ENCODE measurements around the gene ENTPD2. TPM values are rescaled to one million over a fixed set of nuclear protein-coding genes. Genes with fewer than 3 reads are reported as not detected.
"Not testable (repeated sequence)": the region's sequence is repeated elsewhere in the genome, so short reads cannot be mapped to it uniquely, and the experiment has no call there.

Gene ENTPD2
- polyA plus RNA-seq, 10 donors = 7.5 to 16.5 (median 12.1) TPM

GRCh38 chr9:137066096-137066861 is 12.4 kb upstream of the ENTPD2 start:
- DNase-seq = no peak

DNA sequence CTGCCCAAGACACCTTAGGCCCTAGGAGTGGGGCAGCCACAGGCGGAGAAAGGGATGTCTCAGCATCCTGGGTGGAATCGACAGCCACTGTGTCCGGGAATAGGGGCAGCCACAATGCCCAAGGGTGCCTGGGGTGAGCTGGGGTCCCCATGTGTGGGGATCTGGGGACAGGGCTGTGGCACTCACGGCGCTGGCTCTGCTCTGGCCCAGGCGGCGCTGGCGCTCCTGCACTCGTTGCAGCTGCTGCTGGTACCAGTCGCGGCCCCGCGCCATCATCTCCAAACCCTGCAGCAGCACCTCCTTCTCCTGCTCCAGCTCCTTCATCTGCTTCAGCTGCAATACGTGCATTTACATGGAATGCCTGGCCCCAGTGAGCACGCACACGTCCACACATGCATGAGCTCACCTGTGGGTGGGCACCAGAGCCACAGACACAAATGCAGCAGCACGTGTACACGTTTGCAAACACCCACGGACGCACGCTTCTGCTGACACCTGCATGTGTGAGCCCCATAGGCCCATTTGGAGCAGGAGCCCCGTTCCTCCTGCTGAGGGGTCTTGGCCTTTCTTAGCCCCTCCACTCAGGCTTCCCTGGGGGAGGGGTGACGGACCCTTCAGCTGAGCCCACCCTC is 11.6 kb upstream of the ENTPD2 start:
- no peak for DNase-seq

GRCh38 chr9:137064880-137065164 is 11.0 kb upstream of the ENTPD2 start:
- no peak for DNase-seq

- DNase-seq = peak in 2 of 3 donors; percentile 59 to 69
These were observed 10.4 kb upstream of the ENTPD2 start for GRCh38 chr9:137064027-137064879.

DNA sequence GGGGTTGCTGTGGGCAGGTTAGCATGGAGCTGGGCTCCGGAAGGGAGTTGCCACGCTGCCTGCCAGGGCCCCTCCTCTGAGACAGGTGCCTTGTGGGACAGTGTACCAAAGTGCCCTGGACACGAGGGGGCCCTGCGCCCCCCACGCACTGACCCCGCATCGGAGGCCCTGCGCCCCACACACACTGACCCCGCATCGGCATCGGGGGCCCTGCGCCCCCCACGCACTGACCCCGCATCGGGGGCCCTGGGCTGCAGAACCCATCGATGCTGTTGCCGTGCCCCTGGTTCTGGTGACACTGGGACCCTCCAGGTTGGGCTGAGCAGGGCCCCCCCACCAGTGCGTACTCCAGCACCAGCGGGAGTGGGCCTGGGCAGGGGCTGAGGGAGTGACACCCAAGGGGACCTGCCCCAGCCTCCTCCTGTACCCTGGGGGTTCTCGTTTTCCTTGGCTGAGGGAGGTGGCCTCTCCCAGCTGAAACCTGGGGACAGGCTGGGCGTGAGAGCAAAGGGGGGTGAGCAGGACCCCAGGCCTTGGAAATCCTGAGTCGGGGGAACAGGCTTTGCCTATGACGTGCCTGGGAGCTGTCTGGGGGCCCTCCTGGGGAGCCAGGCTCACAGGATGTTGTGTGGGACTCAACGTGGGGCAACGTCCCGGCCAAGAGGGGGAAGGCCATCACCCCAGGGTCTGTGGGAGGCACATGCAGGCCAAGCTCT is 9.6 kb upstream of the ENTPD2 start:
- no peak for DNase-seq

GRCh38 chr9:137062798-137063197 is 8.9 kb upstream of the ENTPD2 start:
- DNase-seq = not testable (repeated sequence)

GRCh38 chr9:137062384-137062783 is 8.5 kb upstream of the ENTPD2 start:
- no peak for DNase-seq

GRCh38 chr9:137058521-137059234 is 4.8 kb upstream of the ENTPD2 start:
- no peak for DNase-seq

- no peak for DNase-seq
These were observed 3.7 kb upstream of the ENTPD2 start for GRCh38 chr9:137057545-137057944.

- peak in 1 of 3 donors; percentile 65 for DNase-seq
These were observed 3.0 kb upstream of the ENTPD2 start for GRCh38 chr9:137056739-137057415.

DNA sequence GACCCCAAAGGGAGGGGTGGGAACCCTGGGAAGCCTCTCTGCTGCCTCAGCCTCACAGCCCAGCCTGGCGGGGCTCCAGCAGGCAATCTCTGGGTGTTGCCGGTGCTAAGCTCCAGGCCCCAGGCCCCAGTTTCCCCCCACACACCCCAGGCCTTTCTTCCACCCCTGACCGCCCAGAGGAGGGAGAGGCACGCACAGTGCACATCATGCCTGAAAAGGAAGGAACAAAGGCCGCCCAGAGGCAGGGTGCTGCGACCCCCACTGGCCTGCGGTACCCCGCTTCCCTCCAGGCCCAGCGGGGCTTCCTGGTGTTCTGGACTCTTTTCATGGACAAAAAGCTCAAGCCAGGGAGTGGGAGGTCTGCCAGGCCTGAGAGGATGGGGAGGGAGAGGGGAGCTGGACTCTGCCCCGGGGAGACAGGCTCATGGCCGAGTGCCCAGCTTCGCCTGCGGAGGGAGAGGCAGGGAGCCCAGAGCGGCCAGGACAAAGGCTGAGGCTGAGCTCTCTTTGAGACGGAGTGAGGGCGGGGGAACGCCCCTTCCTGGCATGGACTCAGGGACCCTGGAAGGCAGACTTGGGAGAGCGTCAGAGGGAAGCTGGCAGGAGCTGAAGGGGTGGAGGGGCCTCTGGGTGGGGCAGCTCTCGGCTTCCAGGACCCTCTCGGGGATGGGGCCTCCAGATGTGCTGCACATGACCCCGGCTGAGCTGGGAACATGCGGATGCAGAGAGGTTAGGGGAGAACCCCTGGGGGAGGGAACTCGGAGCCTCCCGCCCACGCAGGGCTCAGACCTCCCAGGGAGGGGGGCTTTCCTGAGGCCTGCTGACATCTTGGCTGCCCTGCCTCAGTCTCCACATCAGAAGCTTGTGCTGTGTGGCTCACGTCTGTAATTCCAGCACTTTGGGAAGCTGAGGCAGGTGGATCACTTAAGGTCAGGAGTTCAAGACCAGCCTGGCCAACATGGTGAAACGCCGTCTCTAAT is 1.8 kb upstream of the ENTPD2 start:
- DNase-seq = peak; percentile 62 to 96 (median 90)

- no peak for DNase-seq
These were observed 1.1 kb upstream of the ENTPD2 start for GRCh38 chr9:137054932-137055384.

- no peak for DNase-seq
These were observed 590 bp downstream of the ENTPD2 start for GRCh38 chr9:137052998-137053943.

DNA sequence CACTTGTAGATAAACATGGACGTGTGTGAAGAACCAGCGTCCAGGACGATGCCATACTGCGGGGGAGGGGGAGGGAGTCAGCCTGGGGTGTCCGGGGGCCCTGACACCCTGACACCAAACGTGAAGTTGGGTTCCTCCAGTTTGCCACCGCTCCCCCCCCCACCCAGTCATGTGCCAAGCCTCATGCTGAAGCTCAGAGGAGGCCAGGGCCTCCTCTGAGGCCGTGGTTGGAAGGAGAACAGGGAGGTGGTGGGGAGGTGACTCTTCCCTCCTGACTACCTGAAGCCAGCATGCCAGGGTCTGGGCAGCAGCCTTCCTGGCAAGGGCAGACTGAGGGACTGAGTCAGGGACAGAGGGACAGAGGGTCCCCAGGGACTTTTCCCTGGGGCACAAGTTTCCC is 1.6 kb downstream of the ENTPD2 start:
- no peak for DNase-seq

DNA sequence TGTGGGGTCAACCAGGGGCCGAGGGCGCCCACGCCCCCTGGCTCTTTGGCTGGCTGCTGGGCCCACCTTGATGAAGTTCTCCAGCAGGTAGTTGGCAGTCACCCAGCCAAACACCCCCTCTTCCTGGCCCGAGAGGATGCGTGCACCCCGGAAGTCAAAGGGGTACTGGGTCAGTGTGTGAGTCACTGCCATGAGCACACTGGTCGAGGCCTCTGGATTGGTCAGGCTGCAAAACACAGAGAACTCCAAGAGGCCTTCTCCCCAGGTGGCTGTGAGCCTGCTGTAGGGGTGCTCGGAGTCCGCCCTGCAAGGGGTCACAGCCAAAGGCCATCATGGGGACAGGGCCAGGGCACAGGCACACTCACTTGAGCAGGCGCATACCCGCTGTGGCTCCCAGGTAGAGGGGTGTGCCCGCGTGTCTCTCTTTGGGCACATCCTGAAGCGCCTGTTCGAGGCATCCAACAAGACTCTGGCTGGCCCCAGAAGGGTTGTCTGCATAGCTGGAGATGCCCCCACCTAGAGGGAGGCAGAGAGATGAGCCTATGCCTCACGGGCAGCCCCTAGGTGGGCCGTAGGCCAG is 2.6 kb downstream of the ENTPD2 start:
- no peak for DNase-seq

DNA sequence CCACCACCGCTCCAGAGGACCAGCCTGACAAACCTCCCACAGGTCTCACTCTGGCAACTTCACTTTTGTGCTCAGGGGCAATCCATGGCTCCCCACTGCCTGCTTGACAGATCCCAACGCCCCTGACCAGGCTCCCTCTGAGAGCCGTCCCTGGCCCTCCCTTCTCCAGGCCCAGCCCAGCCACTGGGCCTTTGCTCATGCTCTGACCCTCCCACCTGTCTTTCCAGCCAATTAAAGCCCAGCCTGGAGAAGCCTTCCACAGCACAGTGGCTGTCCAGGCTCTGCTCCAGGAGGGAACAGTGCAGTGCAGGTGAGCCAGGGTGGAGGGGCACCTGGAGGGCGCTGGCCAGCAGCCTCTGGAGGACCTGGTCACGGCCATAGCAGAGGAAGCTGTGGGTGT is 3.3 kb downstream of the ENTPD2 start:
- no peak for DNase-seq

GRCh38 chr9:137049544-137050449 is 4.1 kb downstream of the ENTPD2 start:
- peak in 2 of 3 donors; percentile 65 to 75 for DNase-seq

All from muscle of back (tissue), 11 donors.